ENCODE data around the gene ZNF608. TPM values are rescaled to one million over a fixed set of nuclear protein-coding genes. Genes with fewer than 3 reads are reported as not detected.

ZNF608 gene
- total and polyA plus RNA-seq, 9 of the 15 experiments (the other 6 are each of a cell fraction or from before 2014, with no cell fraction given) = 0.38 to 1.5 (median 1.00) TPM

DNA sequence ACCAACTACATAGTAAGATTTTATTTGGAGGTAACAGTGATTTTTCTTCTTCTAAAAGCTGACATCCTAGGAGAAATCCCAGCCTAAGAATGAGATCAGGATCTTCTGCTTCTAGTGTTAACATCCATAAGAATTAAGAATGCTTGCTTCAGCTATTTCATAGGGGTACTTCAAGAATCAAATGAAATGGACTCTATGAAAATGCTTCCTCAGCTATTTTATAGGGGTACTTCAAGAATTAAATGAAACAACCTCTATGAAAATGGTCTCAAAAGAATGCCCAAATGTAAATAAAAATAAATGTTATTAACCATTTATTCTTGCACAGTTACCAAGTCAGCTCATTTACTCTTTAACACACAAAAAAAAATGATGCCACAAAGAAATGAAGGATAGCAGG is 31.5 kb downstream of the ZNF608 start:
- ATAC-seq (no peak), FAIRE-seq (no peak), DNase-seq (ENCODE audit: extremely low read depth in 1 of 4, low spot score in 3 of 4) (no peak)
- H2AFZ ChIP-seq (ENCODE audit: low read depth, low read length) = no peak overlapping the region
- no peaks in the 10 kb centered on the region for H3K9me1 ChIP-seq (ENCODE audit: control insufficient read depth, insufficient read depth, low read length)
- ChIA-PET CTCF (ENCODE audit: low intra/inter-chr PET ratio) (no interaction called here), POLR2A (interaction anchor here (0.9 kb wide), 1 partner anchor 9 kb away, joined by 3 read pairs; no protein-coding TSS in a partner anchor)
- no peak overlapping the region for H3K27ac ChIP-seq (ENCODE audit: extremely low read depth, low read depth, low read length)
- H3K4me2 ChIP-seq (ENCODE audit: insufficient read depth, low read length) = no peak overlapping the region
- intact Hi-C loops (cut with micrococcal nuclease) = no loop called here
- no peaks in the 10 kb centered on the region for H4K20me1 ChIP-seq (replicated peaks; ENCODE audit: control insufficient read depth, insufficient read depth, low read length)
- H3K79me2 ChIP-seq (ENCODE audit: control insufficient read depth, insufficient read depth, low read length) = no peaks in the 10 kb centered on the region
- in situ Hi-C loops (cut with MboI) = no loop called here
- no peaks in the 10 kb centered on the region for H3K27me3 ChIP-seq (ENCODE audit: control insufficient read depth in 2 of 2, insufficient read depth in 2 of 2, low read length in 2 of 2)
- H3K36me3 ChIP-seq (ENCODE audit: control insufficient read depth, insufficient read depth, low read length) = no peaks in the 10 kb centered on the region
- H3K4me3 ChIP-seq = no peak overlapping the region
- no TSS peak for BruUV-seq (replicated peaks)
- no peak overlapping the region for H3K9ac ChIP-seq (ENCODE audit: insufficient read depth in 1 of 2, low read depth in 2 of 2, low read length in 2 of 2)
- H3K4me1 ChIP-seq (replicated peaks in 1 of 2; ENCODE audit: control insufficient read depth in 2 of 2, insufficient read depth in 2 of 2, low read length in 2 of 2) = peaks cover 0 to 14% of the 10 kb centered on the region in 2 experiments; a peak in 2 of 5 replicates
- no peaks in the 10 kb centered on the region for H3K9me3 ChIP-seq (replicated peaks; ENCODE audit: control insufficient read depth, insufficient read depth, low read depth, low read length)
- no peak for TF ChIP-seq BHLHE40 (IDR thresholded peaks at IDR 0.05; ENCODE audit: low read length)
- TF ChIP-seq ZNF551 (CRISPR knock-in tag; IDR thresholded peaks at IDR 0.05) = no peak
- TF ChIP-seq ZNF316 (IDR thresholded peaks at IDR 0.05) = peak; percentile 82
- TF ChIP-seq ZNF24 (IDR thresholded peaks at IDR 0.05) = no peak
- peak; percentile 65 for TF ChIP-seq C11orf30 (IDR thresholded peaks at IDR 0.05; ENCODE audit: low read depth)
- no peak for TF ChIP-seq TARDBP (IDR thresholded peaks at IDR 0.05)
- peak; percentile 42; the same call in 1 of the 2 replicates for TF ChIP-seq MAFG (tag; conservative IDR thresholded peaks at IDR 0.05)
- no peak for TF ChIP-seq IRF2 (CRISPR knock-in tag; IDR thresholded peaks at IDR 0.05)
- TF ChIP-seq MAFF (IDR thresholded peaks at IDR 0.05; ENCODE audit: low read length) = peak; percentile 71
- no peak for TF ChIP-seq ZNF175 (CRISPR knock-in tag; IDR thresholded peaks at IDR 0.05; ENCODE audit: low read depth)
- peak; percentile 55; the same call in 1 of the 2 replicates for TF ChIP-seq MAFK (IDR thresholded peaks at IDR 0.05; ENCODE audit: low read length)
- TF ChIP-seq YBX1 (IDR thresholded peaks at IDR 0.05) = no peak
- TF ChIP-seq ZBTB43 (CRISPR knock-in tag; IDR thresholded peaks at IDR 0.05) = no peak
- no peak for TF ChIP-seq SMAD1 (IDR thresholded peaks at IDR 0.05; ENCODE audit: low read depth, low read length, partially characterized antibody)
